Measurements from ENCODE around the gene TRMT2A.

TRMT2A gene

GRCh38 chr22:20123366-20124082 is 6.5 kb upstream of the TRMT2A start:
- no peak for DNase-seq (ENCODE audit: extremely low read depth in 1 of 2, low read depth in 1 of 2)

- no peak for DNase-seq (ENCODE audit: extremely low read depth in 1 of 2, low read depth in 1 of 2)
These were observed 4.9 kb upstream of the TRMT2A start for GRCh38 chr22:20121856-20122415.

DNA sequence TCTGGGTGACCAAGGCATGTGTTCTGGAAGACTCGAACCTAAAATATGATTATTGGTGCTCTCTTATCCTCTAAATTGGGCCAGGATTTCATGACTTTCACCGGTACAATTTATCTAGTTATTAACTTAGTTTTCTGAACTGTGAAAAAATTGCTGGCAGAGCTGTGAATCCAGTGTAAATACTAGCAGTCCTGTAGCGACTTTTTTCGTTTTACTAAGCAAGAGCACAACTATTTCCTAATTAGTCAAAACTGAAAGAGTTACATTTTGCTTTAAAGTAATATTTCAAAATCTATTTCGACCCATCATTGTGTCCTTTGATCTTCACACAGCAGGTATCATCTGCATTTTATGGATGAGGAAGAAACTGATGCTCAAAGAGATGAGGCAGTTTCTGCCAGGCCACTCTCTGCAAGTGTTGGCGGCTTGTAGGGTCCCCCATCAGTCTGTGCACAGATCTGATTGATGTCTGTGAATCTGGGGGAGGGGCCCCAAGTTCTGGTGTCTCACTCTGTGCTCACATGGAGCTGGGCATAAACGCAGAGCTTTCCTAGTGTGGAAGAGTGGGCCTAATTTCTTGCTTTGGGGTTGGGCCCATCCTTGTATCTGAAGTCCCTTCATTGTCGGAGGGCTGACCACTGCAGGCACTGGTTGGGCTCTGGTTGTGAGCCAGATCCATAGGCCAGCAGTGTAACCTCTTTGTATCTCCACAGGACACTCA is 1.4 kb upstream of the TRMT2A start:
- DNase-seq (ENCODE audit: extremely low read depth in 1 of 2, low read depth in 1 of 2): no peak

DNA sequence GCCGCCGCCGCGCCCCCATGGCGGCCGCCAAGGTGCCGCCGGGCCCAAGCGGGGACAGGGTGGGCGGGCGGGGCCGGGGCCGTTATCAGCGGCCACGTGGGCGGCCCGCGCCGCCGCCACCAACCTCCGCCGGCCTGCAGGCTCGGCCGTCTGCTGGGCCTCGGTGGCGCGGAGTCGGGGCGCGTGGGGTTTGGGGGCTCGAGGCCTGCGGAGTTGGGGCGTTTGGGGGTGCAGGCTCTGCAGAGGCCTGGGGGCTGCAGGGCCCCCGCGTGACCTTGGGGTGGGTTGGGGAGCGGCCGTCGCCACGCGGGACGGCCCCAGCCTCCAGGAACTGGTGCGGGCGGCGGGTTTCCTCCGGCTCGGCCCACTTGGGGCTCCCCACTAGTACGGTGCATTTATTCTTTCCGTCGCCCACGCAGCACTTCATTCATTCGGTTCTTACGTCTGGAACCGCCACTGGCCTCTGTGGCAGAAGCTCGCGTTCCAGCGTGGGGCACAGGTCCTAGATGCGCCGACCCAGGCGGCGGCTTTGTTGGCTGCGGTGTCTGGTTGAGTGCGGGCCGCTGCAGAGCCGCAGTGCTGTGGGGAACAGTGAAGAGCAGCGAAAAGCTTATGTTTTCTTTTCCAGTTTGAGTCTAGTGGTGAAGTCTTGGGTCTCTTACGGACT is 740 bp upstream of the TRMT2A start:
- DNase-seq (ENCODE audit: extremely low read depth in 1 of 2, low read depth in 1 of 2): peak; percentile 61 to 80

GRCh38 chr22:20116376-20116950 is 563 bp downstream of the TRMT2A start:
- no peak for DNase-seq (ENCODE audit: extremely low read depth in 1 of 2, low read depth in 1 of 2)

GRCh38 chr22:20115691-20116375 is 1.2 kb downstream of the TRMT2A start, which contains the start of gene RANBP1:
RANBP1 (plus strand) TSS chr22:20116104; CDS start chr22:20116185, 81 bp downstream.
- DNase-seq (ENCODE audit: extremely low read depth in 1 of 2, low read depth in 1 of 2): no peak

- DNase-seq (ENCODE audit: extremely low read depth in 1 of 2, low read depth in 1 of 2): no peak
These were observed 2.2 kb downstream of the TRMT2A start for GRCh38 chr22:20114506-20115475.

GRCh38 chr22:20113551-20114310 is 3.3 kb downstream of the TRMT2A start:
- no peak for DNase-seq (ENCODE audit: extremely low read depth in 1 of 2, low read depth in 1 of 2)

GRCh38 chr22:20112623-20113511 is 4.2 kb downstream of the TRMT2A start:
- no peak for DNase-seq (ENCODE audit: extremely low read depth in 1 of 2, low read depth in 1 of 2)

DNA sequence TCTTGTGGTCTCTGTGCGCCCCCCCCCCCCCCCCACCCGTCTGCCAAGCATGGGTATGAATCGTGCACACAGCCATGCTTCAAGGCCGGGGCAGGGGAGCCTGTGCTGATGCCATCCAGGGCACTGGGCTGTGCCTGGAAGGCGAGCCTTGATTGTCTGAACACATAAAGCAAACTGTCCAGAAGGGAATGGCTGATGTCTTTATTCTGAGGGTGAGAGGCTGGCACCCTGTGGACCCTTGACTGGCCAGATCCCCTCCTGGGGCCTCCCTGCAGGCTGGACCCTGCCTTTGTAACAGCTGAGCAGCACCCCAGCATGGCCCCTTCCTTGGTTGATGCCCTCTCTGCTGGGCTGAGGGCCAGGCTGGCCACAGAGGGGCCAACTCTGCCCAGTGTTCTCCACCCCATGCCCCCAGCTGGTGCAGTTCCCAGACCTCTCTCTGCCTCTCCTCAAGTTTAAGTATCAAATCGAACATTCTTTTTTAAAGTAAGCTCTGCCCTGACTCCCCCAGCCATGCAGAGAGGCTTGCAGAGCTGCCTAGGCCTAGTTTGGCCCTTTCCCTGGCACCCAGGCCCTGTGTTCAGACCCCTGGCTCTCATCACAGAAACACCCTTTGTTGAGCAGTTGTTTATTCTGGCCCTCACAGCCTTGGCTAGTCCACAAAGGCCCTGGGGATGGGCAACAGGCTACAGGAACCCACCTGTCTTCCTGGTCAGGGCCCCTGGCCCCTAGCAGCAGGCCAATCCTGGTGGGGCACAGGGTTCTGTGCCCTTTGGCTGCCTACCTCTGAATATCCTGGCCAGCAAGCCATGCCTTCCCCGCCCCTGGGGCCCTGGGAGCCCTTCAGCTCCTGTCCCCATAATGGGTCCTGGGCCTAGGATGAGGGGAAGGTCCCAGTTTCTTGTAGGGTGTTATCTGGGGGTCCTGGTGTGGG is 5.1 kb downstream of the TRMT2A start:
- no peak for DNase-seq (ENCODE audit: extremely low read depth in 1 of 2, low read depth in 1 of 2)

GRCh38 chr22:20111045-20111688 is 5.9 kb downstream of the TRMT2A start:
- DNase-seq (ENCODE audit: extremely low read depth in 1 of 2, low read depth in 1 of 2): peak in 1 of 2 donors; percentile 41

DNA sequence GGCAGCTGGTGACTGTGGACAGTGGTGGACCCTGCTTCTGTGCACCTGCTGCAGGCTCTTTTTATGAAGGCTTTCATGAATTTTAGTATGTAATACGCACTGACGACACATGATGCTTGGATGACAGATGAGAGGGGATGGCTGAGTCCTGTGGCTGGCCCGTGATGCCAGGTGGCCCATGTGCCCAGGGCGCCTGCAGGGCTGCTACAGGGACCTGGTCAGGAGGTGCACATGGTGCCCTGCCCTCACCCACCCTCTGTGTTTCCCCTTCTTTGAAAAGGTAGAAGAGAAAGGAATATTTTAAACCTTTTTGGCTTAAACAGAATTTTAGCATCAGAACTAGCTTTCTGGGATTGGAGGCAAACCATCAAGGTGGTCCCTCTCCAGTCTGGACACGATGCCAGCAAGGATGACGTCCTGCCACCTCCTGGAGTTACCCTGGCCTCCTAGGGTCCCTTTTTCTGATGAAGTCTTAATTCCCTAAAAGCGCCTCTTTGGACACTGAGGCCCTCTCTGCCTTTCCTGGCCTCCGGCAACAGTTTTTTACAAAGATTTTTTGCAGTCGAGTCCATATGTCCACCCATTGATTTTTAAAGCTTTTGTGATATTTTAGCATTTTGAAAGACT is 6.6 kb downstream of the TRMT2A start:
- no peak for DNase-seq (ENCODE audit: extremely low read depth in 1 of 2, low read depth in 1 of 2)

- DNase-seq (ENCODE audit: extremely low read depth in 1 of 2, low read depth in 1 of 2): no peak
These were observed 7.3 kb downstream of the TRMT2A start for GRCh38 chr22:20109411-20110358.

DNA sequence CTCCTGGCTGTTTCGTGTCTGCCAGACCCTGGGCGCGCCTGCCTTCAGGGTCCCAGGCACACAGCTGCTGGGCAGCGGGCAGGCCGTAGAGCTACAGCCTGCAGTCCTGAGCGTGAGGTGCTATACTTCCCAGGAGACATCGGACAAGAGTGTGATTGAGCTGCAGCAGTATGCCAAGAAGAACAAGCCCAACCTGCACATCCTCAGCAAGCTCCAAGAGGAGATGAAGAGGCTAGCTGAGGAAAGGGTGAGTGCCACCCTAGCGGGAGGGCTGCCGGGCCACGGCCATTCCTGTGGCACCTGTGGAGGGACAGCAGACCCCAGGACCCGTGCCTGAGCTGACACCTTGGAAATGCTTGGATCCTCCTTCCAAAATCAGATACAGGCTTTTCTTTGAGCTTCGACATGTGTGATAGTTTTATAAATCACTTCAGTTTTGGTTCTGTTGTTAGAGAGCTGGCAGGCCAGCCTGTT is 8.2 kb downstream of the TRMT2A start:
- no peak for DNase-seq (ENCODE audit: extremely low read depth in 1 of 2, low read depth in 1 of 2)

Data from stimulated activated CD8-positive, alpha-beta memory T cell treated with anti-CD3 and anti-CD28 coated beads, Interleukin-7, amount 100 ng/mL, for 48 hours (primary cell).